NCI-H774 (cell line): Measurements from ENCODE around the gene B3GNT9.

Source experiments
- DNase-seq: peaks from one replicate; lab custom pipeline; 2025; lab: John Stamatoyannopoulos, UW

B3GNT9 gene

GRCh38 chr16:67184995-67185650 is 34.3 kb upstream of the B3GNT9 start:
- DNase-seq: no peak

- no peak for DNase-seq
These were observed 33.7 kb upstream of the B3GNT9 start for GRCh38 chr16:67184453-67184994.

GRCh38 chr16:67183627-67184452 is 33.0 kb upstream of the B3GNT9 start, which contains the start of gene MATCAP1:
MATCAP1 (minus strand) TSS chr16:67183963; CDS start chr16:67180610, 3,353 bp downstream.
- peak; percentile 76 for DNase-seq

- no peak for DNase-seq
These were observed 32.5 kb upstream of the B3GNT9 start for GRCh38 chr16:67183284-67183626.

GRCh38 chr16:67182288-67182687 is 31.5 kb upstream of the B3GNT9 start:
- DNase-seq: no peak

- no peak for DNase-seq
These were observed 30.5 kb upstream of the B3GNT9 start for GRCh38 chr16:67181346-67181745.

GRCh38 chr16:67180166-67180565 is 29.4 kb upstream of the B3GNT9 start:
- DNase-seq: no peak

GRCh38 chr16:67179421-67180080 is 28.8 kb upstream of the B3GNT9 start:
- no peak for DNase-seq

- DNase-seq: peak; percentile 80
These were observed 27.2 kb upstream of the B3GNT9 start for GRCh38 chr16:67177743-67178699.

GRCh38 chr16:67176662-67177061 is 25.9 kb upstream of the B3GNT9 start:
- DNase-seq: no peak

GRCh38 chr16:67174706-67175231 is 24.0 kb upstream of the B3GNT9 start:
- DNase-seq: no peak

GRCh38 chr16:67173808-67174705 is 23.3 kb upstream of the B3GNT9 start:
- DNase-seq: peak; percentile 53

- no peak for DNase-seq
These were observed 22.5 kb upstream of the B3GNT9 start for GRCh38 chr16:67173323-67173722.

- DNase-seq: no peak
These were observed 20.3 kb upstream of the B3GNT9 start for GRCh38 chr16:67170949-67171649.

GRCh38 chr16:67170168-67170948 is 19.6 kb upstream of the B3GNT9 start, which contains the start of gene NOL3:
NOL3 (plus strand) TSS chr16:67170538.
- DNase-seq: peak; percentile 47

GRCh38 chr16:67169642-67170167 is 18.9 kb upstream of the B3GNT9 start:
- DNase-seq: no peak

- DNase-seq: no peak
These were observed 18.2 kb upstream of the B3GNT9 start for GRCh38 chr16:67169011-67169451.

- no peak for DNase-seq
These were observed 16.8 kb upstream of the B3GNT9 start for GRCh38 chr16:67167588-67167987.
